A673 (cell line): ENCODE measurements around the gene GRK4. TPM values are rescaled to one million over a fixed set of nuclear protein-coding genes. Genes with fewer than 3 reads are reported as not detected.

ENCODE experiments used
- BruUV-seq: library from RNA; stranded (reverse); fragments of 400-500 nt; replicated peaks from 2 replicates; lab custom pipeline; 2021; lab: Mats Ljungman, UMichigan
- CTCF ChIA-PET: fragments of 300-600 bp; sonication (Branson Sonifier 250); formaldehyde crosslinking; loops from one replicate; lab custom pipeline; 2022; ENCODE audit warnings: antibody characterized with exemption; lab: Charles Lee
- POLR2A ChIA-PET: fragments of 300-600 bp; sonication (Branson Sonifier 250); formaldehyde crosslinking; loops from one replicate; lab custom pipeline; 2022; ENCODE audit warnings: antibody characterized with exemption; ENCODE audit not compliant: low non-redundant PET; lab: Charles Lee
- DNase-seq: peaks from one replicate; pipeline ENCODE4 v3.0.0-alpha.2; 2015; ENCODE audit warnings: low spot score
- H3K27ac ChIP-seq: fragments of 200-600 bp; sonication (generic); 2 replicates; pipeline ENCODE4 v1.5.1; 2016; ENCODE audit warnings: mixed run types, low read depth, mild to moderate bottlenecking, mixed read lengths, antibody characterized with exemption, low read length; ENCODE audit not compliant: poor library complexity, severe bottlenecking
- H3K27me3 ChIP-seq: fragments of 200-600 bp; sonication (generic); replicated peaks from 2 replicates; pipeline ENCODE4 v1.6.1; 2017; ENCODE audit warnings: mixed run types, low read depth, mild to moderate bottlenecking, mixed read lengths, antibody characterized with exemption, low read length; ENCODE audit not compliant: insufficient read depth, poor library complexity
- H3K36me3 ChIP-seq: fragments of 200-600 bp; sonication (generic); 2 replicates; pipeline ENCODE4 v1.6.1; 2016; ENCODE audit warnings: mixed run types, mild to moderate bottlenecking, mixed read lengths, antibody characterized with exemption, low read length; ENCODE audit not compliant: insufficient read depth, poor library complexity, severe bottlenecking
- H3K4me1 ChIP-seq: fragments of 200-600 bp; sonication (generic); 2 replicates; pipeline ENCODE4 v1.6.1; 2017; ENCODE audit warnings: mixed run types, mild to moderate bottlenecking, mixed read lengths, antibody characterized with exemption, low read length; ENCODE audit not compliant: insufficient read depth, poor library complexity, severe bottlenecking
- H3K4me3 ChIP-seq: fragments of 200-600 bp; sonication (generic); 2 replicates; pipeline ENCODE4 v1.5.1; 2016; ENCODE audit warnings: low read depth, mixed run types, mild to moderate bottlenecking, mixed read lengths, low read length; ENCODE audit not compliant: poor library complexity, severe bottlenecking
- H3K9me3 ChIP-seq: fragments of 200-600 bp; sonication (generic); 2 replicates; pipeline ENCODE4 v1.6.1; 2016; ENCODE audit warnings: mixed run types, low read depth, mild to moderate bottlenecking, mixed read lengths, antibody characterized with exemption, low read length; ENCODE audit not compliant: poor library complexity, severe bottlenecking
- CTCF ChIP-seq: fragments of 300-800, 200-600 bp; sonication (generic); conservative IDR thresholded peaks from 2 replicates; pipeline ENCODE4 v1.5.1; 2017; ENCODE audit warnings: low read depth, mild to moderate bottlenecking, antibody characterized with exemption, low read length, moderate library complexity, mixed read lengths
- EZH2 ChIP-seq: fragments of 200-600 bp; sonication (generic); IDR thresholded peaks from 2 replicates; pipeline ENCODE4 v1.6.1; 2017; ENCODE audit warnings: borderline replicate concordance, low read depth, mild to moderate bottlenecking, mixed read lengths, antibody characterized with exemption, low read length; ENCODE audit not compliant: poor library complexity, severe bottlenecking
- intact Hi-C: fragments of 100-400 bp; cut with micrococcal nuclease; formaldehyde crosslinking; loops from one replicate; pipeline ENCODE4 v1.10.0; 2022; ENCODE audit not compliant: unreplicated experiment
- total RNA-seq: library from RNA; stranded (reverse); gene quantifications from 2 replicates; pipeline ENCODE4 v1.2.3, GENCODE V29; 2021

The GRK4 gene
- total RNA-seq, 1 experiment from 2014 or later: 5.9 TPM

DNA sequence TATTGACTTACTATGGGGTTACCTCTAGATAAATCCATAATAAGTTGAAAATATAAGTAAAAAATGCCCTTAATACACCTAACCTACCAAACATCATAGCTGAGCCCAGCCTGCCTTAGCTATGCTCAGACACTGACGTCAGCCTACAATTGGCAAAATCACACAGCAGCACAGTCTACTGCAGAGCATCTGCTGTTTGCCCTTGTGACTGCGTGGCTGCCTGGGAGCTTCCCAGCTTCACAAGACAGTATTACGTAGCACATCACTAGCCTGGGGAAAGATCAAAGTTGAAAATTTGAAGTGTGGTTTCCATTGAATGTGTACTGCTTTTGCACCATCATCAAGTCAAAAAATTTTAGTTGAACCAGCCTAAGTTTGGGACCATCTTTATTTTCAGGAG lies 102.2 kb downstream of the GRK4 start:
- no TSS peak for BruUV-seq
- intact Hi-C loops: no loop called here
- TF ChIP-seq EZH2 (no peak), CTCF (no peak)
- H3K4me3 ChIP-seq: no peak overlapping the region
- H3K4me1 ChIP-seq: no peaks in the 10 kb centered on the region
- H3K27me3 ChIP-seq: no peaks in the 10 kb centered on the region
- ChIA-PET CTCF (no interaction called here), POLR2A (no interaction called here)
- no peaks in the 10 kb centered on the region for H3K9me3 ChIP-seq
- H3K36me3 ChIP-seq: no peaks in the 10 kb centered on the region
- H3K27ac ChIP-seq: no peak overlapping the region
- no peak for DNase-seq

GRCh38 chr4:3066836-3067400 lies 103.5 kb downstream of the GRK4 start:
- H3K36me3 ChIP-seq: no peaks in the 10 kb centered on the region
- no peaks in the 10 kb centered on the region for H3K9me3 ChIP-seq
- no peaks in the 10 kb centered on the region for H3K4me1 ChIP-seq
- H3K27ac ChIP-seq: no peak overlapping the region
- CTCF ChIA-PET: no interaction called here
- H3K4me3 ChIP-seq: no peak overlapping the region
- POLR2A ChIA-PET: no interaction called here
- BruUV-seq: no TSS peak
- H3K27me3 ChIP-seq: no peaks in the 10 kb centered on the region
- no peak for DNase-seq
- intact Hi-C loops: no loop called here
- TF ChIP-seq EZH2: no peak
- TF ChIP-seq CTCF: no peak

GRCh38 chr4:3067473-3068001 lies 104.2 kb downstream of the GRK4 start:
- no peak overlapping the region for H3K4me3 ChIP-seq
- CTCF ChIA-PET: no interaction called here
- no peaks in the 10 kb centered on the region for H3K9me3 ChIP-seq
- no peaks in the 10 kb centered on the region for H3K4me1 ChIP-seq
- intact Hi-C loops: no loop called here
- TF ChIP-seq EZH2 (no peak), CTCF (no peak)
- no peak overlapping the region for H3K27ac ChIP-seq
- no peaks in the 10 kb centered on the region for H3K36me3 ChIP-seq
- no TSS peak for BruUV-seq
- POLR2A ChIA-PET: no interaction called here
- H3K27me3 ChIP-seq: no peaks in the 10 kb centered on the region
- no peak for DNase-seq
